Keratinocyte (primary cell): ENCODE measurements around the gene SIM2. TPM values are rescaled to one million over a fixed set of nuclear protein-coding genes. Genes with fewer than 3 reads are reported as not detected.
A peak's percentile ranks its signal among the peaks of the same experiment; 100 is the strongest.

Source experiments
- DNase-seq: peaks from one replicate; pipeline ENCODE4 v3.0.0-alpha.2; 2011; ENCODE audit warnings: low read depth, missing footprints, low spot score
- FAIRE-seq: peaks from 2 replicates; lab custom pipeline; 2011; peaks lifted over from hg19 to GRCh38; lab: Jason Lieb, UNC
- H2AFZ ChIP-seq: 2 replicates; pipeline ENCODE4 v1.6.0; 2012; ENCODE audit warnings: low read length, control low read depth, inconsistent platforms; ENCODE audit not compliant: control insufficient read depth
- H3K27ac ChIP-seq: 2 replicates; pipeline ENCODE4 v1.5.1; 2011; ENCODE audit warnings: low read length; ENCODE audit not compliant: control insufficient read depth, insufficient read depth
- H3K27me3 ChIP-seq: 3 replicates; pipeline ENCODE4 v1.6.0; 2011; ENCODE audit warnings: low read length; ENCODE audit not compliant: control insufficient read depth, insufficient read depth; ENCODE audit errors: extremely low read depth
- H3K36me3 ChIP-seq, 2 experiments: 2 replicates in 1 of 2; 3 replicates in 1 of 2; pipeline ENCODE4 v1.5.1; 2011; ENCODE audit warnings: low read length in 2 of 2, mild to moderate bottlenecking in 1 of 2; ENCODE audit not compliant: control insufficient read depth in 2 of 2, insufficient read depth in 2 of 2; ENCODE audit errors: extremely low read depth in 1 of 2
- H3K4me1 ChIP-seq: 3 replicates; pipeline ENCODE4 v1.5.1; 2011; ENCODE audit warnings: low read length; ENCODE audit not compliant: control insufficient read depth, insufficient read depth; ENCODE audit errors: extremely low read depth
- H3K4me2 ChIP-seq: 3 replicates; pipeline ENCODE4 v1.6.0; 2011; ENCODE audit warnings: low read depth, low read length; ENCODE audit not compliant: control insufficient read depth, insufficient read depth; ENCODE audit errors: extremely low read depth
- H3K4me3 ChIP-seq, 3 experiments: fragments of 200-600 bp in 1 of 3; sonication (generic) in 1 of 3; 2 replicates in 2 of 3; 3 replicates in 1 of 3; pipeline ENCODE4 v1.5.1; 2011 to 2016; ENCODE audit warnings: low read length in 3 of 3, mild to moderate bottlenecking in 3 of 3, control low read depth in 2 of 3, inconsistent platforms in 1 of 3, low read depth in 1 of 3, mixed read lengths in 1 of 3, mixed run types in 1 of 3, moderate library complexity in 1 of 3; ENCODE audit not compliant: control insufficient read depth in 2 of 3, insufficient read depth in 2 of 3; ENCODE audit errors: extremely low read depth in 1 of 3
- H3K79me2 ChIP-seq: 2 replicates; pipeline ENCODE4 v1.6.0; 2012; ENCODE audit warnings: low read length; ENCODE audit not compliant: control insufficient read depth, insufficient read depth
- H3K9ac ChIP-seq: 3 replicates; pipeline ENCODE4 v1.6.0; 2011; ENCODE audit warnings: low read length; ENCODE audit not compliant: control insufficient read depth, insufficient read depth; ENCODE audit errors: extremely low read depth
- H3K9me1 ChIP-seq: 3 replicates; pipeline ENCODE4 v1.6.0; 2011; ENCODE audit warnings: low read length; ENCODE audit not compliant: control insufficient read depth, insufficient read depth; ENCODE audit errors: extremely low read depth
- H3K9me3 ChIP-seq: 2 replicates; pipeline ENCODE4 v1.5.1; 2012; ENCODE audit warnings: low read depth, low read length; ENCODE audit not compliant: control insufficient read depth
- H4K20me1 ChIP-seq: 3 replicates; pipeline ENCODE4 v1.6.0; 2011; ENCODE audit warnings: low read length; ENCODE audit not compliant: control insufficient read depth, insufficient read depth; ENCODE audit errors: extremely low read depth
- CTCF ChIP-seq, 3 experiments: IDR thresholded peaks in 1 of 3; conservative IDR thresholded peaks in 1 of 3; optimal IDR thresholded peaks in 1 of 3; 2 replicates in 2 of 3; 3 replicates in 1 of 3; pipeline versions ENCODE3 to v1.5.1; 2011; ENCODE audit warnings: low read length in 3 of 3, mild to moderate bottlenecking in 3 of 3, moderate library complexity in 2 of 3, control low read depth in 1 of 3, inconsistent platforms in 1 of 3; ENCODE audit not compliant: insufficient read depth in 2 of 3; ENCODE audit errors: extremely low read depth in 1 of 3
- EZH2 ChIP-seq: IDR thresholded peaks from one replicate; pipeline ENCODE4 v1.6.1; 2012; ENCODE audit warnings: inconsistent platforms, mild to moderate bottlenecking, low read length, moderate library complexity
- dilution Hi-C: fragments of 300-500 bp; cut with MboI; formaldehyde crosslinking; loops from one replicate; pipeline ENCODE4 v1.7.0; 2020; ENCODE audit warnings: low sequenced_read_pairs; ENCODE audit not compliant: extremely low pct_ligation_motif_present
- polyA plus RNA-seq, 5 experiments: library from polyadenylated mRNA; depleted of rRNA in 3 of 5; stranded (reverse) in 3 of 5; stranded (forward) in 1 of 5; unstranded in 1 of 5; fragments of >200 nt; gene quantifications; 1 replicate in 1 of 5; 2 replicates in 3 of 5; 3 replicates in 1 of 5; pipeline versions ENCODE4 v1.2.1 to v1.2.3, GENCODE V29; 2011 to 2012; ENCODE audit warnings: missing spikeins in 2 of 5, low read depth in 1 of 5, low replicate concordance in 1 of 5

Gene SIM2
- polyA plus RNA-seq, 1 donor (not counting 4 experiments of a cell fraction or from before 2014, with no cell fraction given), result 0.05 TPM

DNA sequence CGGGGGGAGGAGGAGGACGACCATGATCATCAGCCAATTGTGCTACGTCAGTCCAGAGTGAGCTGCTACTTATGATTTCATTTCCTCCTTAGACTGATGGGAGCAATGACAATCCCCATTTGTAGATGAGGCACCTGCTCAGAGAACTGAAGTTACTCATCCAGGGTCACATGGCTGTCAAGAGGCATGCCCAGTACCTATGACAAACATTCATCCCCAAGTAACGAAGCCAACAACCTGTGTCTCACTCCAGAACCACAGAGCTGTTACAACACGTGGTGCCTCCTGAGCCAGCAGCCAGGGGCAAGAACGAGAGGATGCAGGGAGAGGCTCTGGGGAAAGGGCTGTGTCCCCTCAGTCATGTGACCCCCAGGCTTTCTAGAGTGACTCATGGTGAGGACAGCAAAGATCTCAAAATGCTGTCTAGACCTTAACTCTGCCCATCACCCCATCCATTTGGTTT, 93.6 kb downstream of the SIM2 start:
- Histone ChIP-seq H3K4me1 (peaks cover 10% of the 10 kb centered on the region), H4K20me1 (no peaks in the 10 kb centered on the region), H3K4me2 (no peak overlapping the region), H2AFZ (no peak overlapping the region), H3K4me3 (no peak overlapping the region), H3K9me1 (no peaks in the 10 kb centered on the region), H3K27ac (no peak overlapping the region), H3K36me3 (no peaks in the 10 kb centered on the region), H3K27me3 (no peaks in the 10 kb centered on the region), H3K9me3 (no peaks in the 10 kb centered on the region), H3K9ac (no peak overlapping the region), H3K79me2 (no peaks in the 10 kb centered on the region)
- FAIRE-seq (peak; percentile 91), DNase-seq (peak; percentile 60)
- dilution Hi-C loops, result no loop called here
- no peak for TF ChIP-seq EZH2
- no peak for TF ChIP-seq CTCF (optimal IDR thresholded peaks at IDR 0.05 in 1 of 3, IDR thresholded peaks at IDR 0.05 in 1 of 3, conservative IDR thresholded peaks at IDR 0.05 in 1 of 3; ENCODE audit: extremely low read depth in 1 of 3, insufficient read depth in 2 of 3, low read length in 3 of 3)

GRCh38 chr21:36796070-36796469, 97.2 kb downstream of the SIM2 start:
- dilution Hi-C loops, result no loop called here

More at GRCh38 chr21:36796070-36796469, 97.2 kb downstream of the SIM2 start:
- Histone ChIP-seq H3K9me1 (no peaks in the 10 kb centered on the region), H3K4me1 (no peaks in the 10 kb centered on the region), H4K20me1 (no peaks in the 10 kb centered on the region), H3K9ac (no peak overlapping the region), H3K27ac (no peak overlapping the region), H3K4me3 (no peak overlapping the region), H3K4me2 (no peak overlapping the region), H3K36me3 (no peaks in the 10 kb centered on the region), H3K9me3 (no peaks in the 10 kb centered on the region), H3K27me3 (no peaks in the 10 kb centered on the region), H2AFZ (no peak overlapping the region), H3K79me2 (no peaks in the 10 kb centered on the region)
- FAIRE-seq, result no peak
- TF ChIP-seq CTCF (optimal IDR thresholded peaks at IDR 0.05 in 1 of 3, IDR thresholded peaks at IDR 0.05 in 1 of 3, conservative IDR thresholded peaks at IDR 0.05 in 1 of 3; ENCODE audit: extremely low read depth in 1 of 3, insufficient read depth in 2 of 3, low read length in 3 of 3) (no peak), EZH2 (no peak)
- DNase-seq, result no peak
